NCI-H510A treated with DMSO at 0.1 percent for 48 hours (cell line): ENCODE data around the gene ZNF385A.
A peak's percentile ranks its signal among the peaks of the same experiment; 100 is the strongest.
"Not testable (repeated sequence)": the region's sequence is repeated elsewhere in the genome, so short reads cannot be mapped to it uniquely, and the experiment has no call there.

Source experiments
- DNase-seq: peaks from one replicate; lab custom pipeline; 2025; lab: John Stamatoyannopoulos, UW

ZNF385A gene

GRCh38 chr12:54325442-54326109, 59.0 kb downstream of the ZNF385A start:
- DNase-seq = not testable (repeated sequence)

GRCh38 chr12:54324617-54325441, 59.7 kb downstream of the ZNF385A start, which contains the start of gene COPZ1:
COPZ1 (plus strand) TSS chr12:54325131; CDS start chr12:54325164, 33 bp downstream.
- peak; percentile 99 for DNase-seq

- DNase-seq = no peak
These were observed 63.2 kb downstream of the ZNF385A start for GRCh38 chr12:54321363-54321762.
